Transverse colon (tissue), 4 donors: Measurements from ENCODE around the gene TDRD1.

ENCODE experiments used
- EP300 ChIP-seq: sonication (generic); formaldehyde crosslinking; IDR thresholded peaks from one replicate; pipeline ENCODE4 v1.6.1; 2017; ENCODE audit warnings: antibody characterized with exemption, low read depth
- POLR2A ChIP-seq: fragments of 450-650 bp; IDR thresholded peaks from one replicate; pipeline ENCODE4 v1.6.1; 2016; ENCODE audit warnings: antibody characterized with exemption, mild to moderate bottlenecking, moderate library complexity
- POLR2AphosphoS5 ChIP-seq, 3 donors: sonication (generic); formaldehyde crosslinking; IDR thresholded peaks; one replicate each; pipeline ENCODE4 v1.6.1; 2016; ENCODE audit warnings: antibody characterized with exemption in 3 of 3
- TF ChIP-seq, protein P1 (sequence below), 5 experiments: fragments of 200-600 bp in 3 of 5; fragments of 450-650 bp in 2 of 5; sonication (generic) in 3 of 5; IDR thresholded peaks; 1 replicate in 2 of 5; 2 replicates in 3 of 5; pipeline ENCODE4 v1.5.1; 2016 to 2017; ENCODE audit warnings: antibody characterized with exemption in 5 of 5, inconsistent platforms in 3 of 5, mild to moderate bottlenecking in 2 of 5, moderate library complexity in 1 of 5

DNA sequence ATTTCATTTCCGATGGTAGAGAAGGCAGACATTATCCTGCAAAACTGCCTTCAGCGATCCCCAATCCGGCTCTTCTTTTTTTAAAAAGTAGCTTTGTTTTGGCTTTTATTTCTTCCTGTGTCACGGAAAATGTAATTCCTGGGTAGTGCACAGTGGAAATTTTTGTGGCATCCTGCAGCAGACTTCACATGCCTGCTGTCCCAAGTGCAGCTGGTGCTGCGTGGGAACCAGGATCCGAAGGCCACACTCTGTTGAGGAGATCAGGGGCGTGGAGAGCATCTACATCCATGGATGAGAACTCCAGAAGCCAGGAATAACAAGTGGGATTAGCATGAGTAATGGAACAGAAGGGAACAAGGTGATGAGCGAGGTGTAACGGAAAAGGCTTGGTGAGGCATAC lies 64.5 kb downstream of the TDRD1 start:
- TF ChIP-seq POLR2A: no peak
- TF ChIP-seq, protein P1, sequence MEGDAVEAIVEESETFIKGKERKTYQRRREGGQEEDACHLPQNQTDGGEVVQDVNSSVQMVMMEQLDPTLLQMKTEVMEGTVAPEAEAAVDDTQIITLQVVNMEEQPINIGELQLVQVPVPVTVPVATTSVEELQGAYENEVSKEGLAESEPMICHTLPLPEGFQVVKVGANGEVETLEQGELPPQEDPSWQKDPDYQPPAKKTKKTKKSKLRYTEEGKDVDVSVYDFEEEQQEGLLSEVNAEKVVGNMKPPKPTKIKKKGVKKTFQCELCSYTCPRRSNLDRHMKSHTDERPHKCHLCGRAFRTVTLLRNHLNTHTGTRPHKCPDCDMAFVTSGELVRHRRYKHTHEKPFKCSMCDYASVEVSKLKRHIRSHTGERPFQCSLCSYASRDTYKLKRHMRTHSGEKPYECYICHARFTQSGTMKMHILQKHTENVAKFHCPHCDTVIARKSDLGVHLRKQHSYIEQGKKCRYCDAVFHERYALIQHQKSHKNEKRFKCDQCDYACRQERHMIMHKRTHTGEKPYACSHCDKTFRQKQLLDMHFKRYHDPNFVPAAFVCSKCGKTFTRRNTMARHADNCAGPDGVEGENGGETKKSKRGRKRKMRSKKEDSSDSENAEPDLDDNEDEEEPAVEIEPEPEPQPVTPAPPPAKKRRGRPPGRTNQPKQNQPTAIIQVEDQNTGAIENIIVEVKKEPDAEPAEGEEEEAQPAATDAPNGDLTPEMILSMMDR (IDR thresholded peaks at IDR 0.05): no peak
- TF ChIP-seq EP300: no peak
- no peak for TF ChIP-seq POLR2AphosphoS5 (IDR thresholded peaks at IDR 0.05)
